SK-N-SH treated with all-trans-retinoic acid at 6 μM for 48 hours (cell line): ENCODE results near the gene ILKAP.

Experiments
- ARNTL ChIP-seq: fragments of 450-650 bp; formaldehyde crosslinking; IDR thresholded peaks from 2 replicates; pipeline ENCODE4 v1.5.0; 2020; ENCODE audit warnings: low read depth, mild to moderate bottlenecking, moderate library complexity, borderline replicate concordance
- BACH2 ChIP-seq: fragments of 250-450 bp; sonication (Bioruptor Pico); IDR thresholded peaks from 2 replicates; pipeline ENCODE4 v1.9.0; 2021; ENCODE audit warnings: mild to moderate bottlenecking, borderline replicate concordance
- CSDC2 ChIP-seq: fragments of 250-450 bp; sonication (Bioruptor Pico); IDR thresholded peaks from 2 replicates; pipeline ENCODE4 v1.5.0; 2020; ENCODE audit warnings: mild to moderate bottlenecking, moderate library complexity
- ISL1 ChIP-seq: fragments of 250-450 bp; sonication (Bioruptor Pico); IDR thresholded peaks from 2 replicates; pipeline ENCODE4 v2.1.2; 2022; ENCODE audit warnings: mild to moderate bottlenecking, moderate library complexity
- PATZ1 ChIP-seq: fragments of 250-450 bp; sonication (Bioruptor Pico); IDR thresholded peaks from 2 replicates; pipeline ENCODE4 v1.8.0; 2020; ENCODE audit warnings: mild to moderate bottlenecking, moderate library complexity, borderline replicate concordance
- PPARA ChIP-seq: fragments of 250-450 bp; sonication (Bioruptor Pico); IDR thresholded peaks from 2 replicates; pipeline ENCODE4 v1.5.0; 2020; ENCODE audit warnings: mild to moderate bottlenecking, borderline replicate concordance
- RARB ChIP-seq: fragments of 250-450 bp; sonication (Bioruptor Pico); IDR thresholded peaks from 2 replicates; pipeline ENCODE4 v1.8.0; 2021; ENCODE audit warnings: mild to moderate bottlenecking, moderate library complexity
- TSHZ2 ChIP-seq: fragments of 250-450 bp; sonication (Bioruptor Pico); IDR thresholded peaks from 2 replicates; pipeline ENCODE4 v1.5.0; 2020; ENCODE audit warnings: mild to moderate bottlenecking, moderate library complexity
- ZC3H10 ChIP-seq: fragments of 250-450 bp; sonication (Bioruptor Pico); IDR thresholded peaks from 2 replicates; pipeline ENCODE4 v1.5.1; 2021; ENCODE audit warnings: mild to moderate bottlenecking, moderate library complexity
- ZFP3 ChIP-seq: fragments of 250-450 bp; sonication (Bioruptor Pico); IDR thresholded peaks from 2 replicates; pipeline ENCODE4 v1.5.0; 2020; ENCODE audit warnings: mild to moderate bottlenecking, moderate library complexity
- ZFP30 ChIP-seq: fragments of 450-650 bp; formaldehyde crosslinking; IDR thresholded peaks from 2 replicates; pipeline ENCODE4 v1.5.0; 2022; ENCODE audit warnings: mild to moderate bottlenecking, moderate library complexity
- ZNF70 ChIP-seq: fragments of 450-650 bp; formaldehyde crosslinking; IDR thresholded peaks from 2 replicates; pipeline ENCODE4 v1.5.0; 2020; ENCODE audit warnings: mild to moderate bottlenecking, moderate library complexity
- TF ChIP-seq, protein P1 (sequence below): fragments of 250-450 bp; sonication (Bioruptor Pico); IDR thresholded peaks from 2 replicates; pipeline ENCODE4 v1.5.1; 2021; ENCODE audit warnings: mild to moderate bottlenecking, moderate library complexity
- TF ChIP-seq, protein P2 (sequence below): fragments of 250-450 bp; sonication (Bioruptor Pico); IDR thresholded peaks from 2 replicates; pipeline ENCODE4 v1.5.1; 2020; ENCODE audit warnings: low read depth, mild to moderate bottlenecking, moderate library complexity

- no peak for TF ChIP-seq ZFP3
- TF ChIP-seq BACH2 (CRISPR knock-in tag) = no peak
- no peak for TF ChIP-seq RARB
- no peak for TF ChIP-seq ZC3H10 (CRISPR knock-in tag)
- no peak for TF ChIP-seq TSHZ2 (CRISPR knock-in tag)
- TF ChIP-seq, protein P1, sequence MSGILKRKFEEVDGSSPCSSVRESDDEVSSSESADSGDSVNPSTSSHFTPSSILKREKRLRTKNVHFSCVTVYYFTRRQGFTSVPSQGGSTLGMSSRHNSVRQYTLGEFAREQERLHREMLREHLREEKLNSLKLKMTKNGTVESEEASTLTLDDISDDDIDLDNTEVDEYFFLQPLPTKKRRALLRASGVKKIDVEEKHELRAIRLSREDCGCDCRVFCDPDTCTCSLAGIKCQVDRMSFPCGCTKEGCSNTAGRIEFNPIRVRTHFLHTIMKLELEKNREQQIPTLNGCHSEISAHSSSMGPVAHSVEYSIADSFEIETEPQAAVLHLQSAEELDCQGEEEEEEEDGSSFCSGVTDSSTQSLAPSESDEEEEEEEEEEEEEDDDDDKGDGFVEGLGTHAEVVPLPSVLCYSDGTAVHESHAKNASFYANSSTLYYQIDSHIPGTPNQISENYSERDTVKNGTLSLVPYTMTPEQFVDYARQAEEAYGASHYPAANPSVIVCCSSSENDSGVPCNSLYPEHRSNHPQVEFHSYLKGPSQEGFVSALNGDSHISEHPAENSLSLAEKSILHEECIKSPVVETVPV = no peak
- TF ChIP-seq, protein P2, sequence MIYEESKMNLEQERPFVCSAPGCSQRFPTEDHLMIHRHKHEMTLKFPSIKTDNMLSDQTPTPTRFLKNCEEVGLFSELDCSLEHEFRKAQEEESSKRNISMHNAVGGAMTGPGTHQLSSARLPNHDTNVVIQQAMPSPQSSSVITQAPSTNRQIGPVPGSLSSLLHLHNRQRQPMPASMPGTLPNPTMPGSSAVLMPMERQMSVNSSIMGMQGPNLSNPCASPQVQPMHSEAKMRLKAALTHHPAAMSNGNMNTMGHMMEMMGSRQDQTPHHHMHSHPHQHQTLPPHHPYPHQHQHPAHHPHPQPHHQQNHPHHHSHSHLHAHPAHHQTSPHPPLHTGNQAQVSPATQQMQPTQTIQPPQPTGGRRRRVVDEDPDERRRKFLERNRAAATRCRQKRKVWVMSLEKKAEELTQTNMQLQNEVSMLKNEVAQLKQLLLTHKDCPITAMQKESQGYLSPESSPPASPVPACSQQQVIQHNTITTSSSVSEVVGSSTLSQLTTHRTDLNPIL (CRISPR knock-in tag) = no peak
- no peak for TF ChIP-seq PATZ1 (CRISPR knock-in tag)
- no peak for TF ChIP-seq ZNF70
- TF ChIP-seq CSDC2 (CRISPR knock-in tag) = no peak
- no peak for TF ChIP-seq ZFP30 (CRISPR knock-in tag)
- TF ChIP-seq ARNTL (CRISPR knock-in tag) = no peak
- no peak for TF ChIP-seq PPARA (CRISPR knock-in tag)
- TF ChIP-seq ISL1 = no peak
These were observed 31.8 kb upstream of the ILKAP start for GRCh38 chr2:238235331-238235732.
